Glomerular visceral epithelial cell (primary cell): ENCODE measurements around the gene PRUNE2.

ENCODE experiments used
- DNase-seq: peaks from one replicate; pipeline ENCODE4 v3.0.0-alpha.2; 2016; ENCODE audit errors: extremely low spot score

Gene PRUNE2

DNA sequence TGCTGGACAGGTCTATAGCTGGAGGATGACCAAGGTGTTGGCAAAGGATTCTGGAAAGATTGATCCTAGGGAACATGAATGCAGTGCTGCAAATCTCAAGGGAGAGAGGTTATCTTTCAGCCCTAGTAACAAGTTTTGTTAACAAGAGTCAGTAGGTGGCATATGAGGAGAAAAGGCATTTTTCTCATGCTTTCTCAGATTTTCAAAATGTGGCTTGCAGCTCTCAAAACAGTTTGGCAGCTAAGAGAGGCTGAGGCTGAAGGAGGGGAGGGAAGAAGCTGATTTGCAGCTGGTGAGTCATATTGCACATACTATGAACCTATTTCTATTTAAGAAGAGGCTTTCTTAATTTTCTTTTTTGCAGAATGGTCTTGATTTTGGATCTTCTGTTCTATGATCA, 205.9 kb downstream of the PRUNE2 start:
- DNase-seq: no peak

DNA sequence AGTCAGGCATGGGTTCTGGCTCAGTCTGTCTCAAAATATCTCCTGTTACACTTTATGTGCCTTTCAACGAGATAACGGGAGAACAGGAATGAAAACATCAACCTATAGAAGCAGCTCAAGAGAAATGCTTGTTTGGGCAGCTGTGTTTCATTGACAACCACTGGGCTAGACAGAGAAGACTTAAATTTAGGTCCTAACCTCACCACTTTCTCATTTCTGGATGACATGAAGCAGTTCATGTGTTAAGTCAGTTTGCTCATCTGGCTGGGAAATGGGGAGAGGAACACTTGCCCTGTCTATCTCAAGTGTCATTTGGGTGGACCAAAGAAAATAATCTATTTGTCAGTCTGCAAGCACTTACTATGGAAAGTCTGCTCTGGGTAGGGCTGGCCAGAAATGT, 208.4 kb downstream of the PRUNE2 start:
- DNase-seq: no peak

DNA sequence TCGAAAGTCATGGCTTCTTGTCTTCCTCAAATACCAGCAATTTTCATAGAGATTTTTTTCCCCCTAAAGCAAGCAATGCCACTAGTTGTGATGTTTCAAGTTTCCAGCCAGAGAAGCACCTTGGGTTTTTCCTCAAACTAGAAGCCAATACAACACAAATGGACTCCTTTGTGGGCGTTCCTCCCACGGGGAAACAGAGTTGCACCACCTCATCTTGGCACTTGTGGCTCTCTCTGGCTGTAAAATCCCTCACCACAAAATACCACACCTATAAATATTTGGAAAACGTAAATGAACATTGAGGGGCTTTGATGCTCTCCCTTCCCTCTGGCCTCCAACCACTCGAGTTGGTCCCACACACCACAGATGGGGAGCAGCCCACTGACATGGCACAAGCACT, 208.8 kb downstream of the PRUNE2 start:
- DNase-seq: no peak

DNA sequence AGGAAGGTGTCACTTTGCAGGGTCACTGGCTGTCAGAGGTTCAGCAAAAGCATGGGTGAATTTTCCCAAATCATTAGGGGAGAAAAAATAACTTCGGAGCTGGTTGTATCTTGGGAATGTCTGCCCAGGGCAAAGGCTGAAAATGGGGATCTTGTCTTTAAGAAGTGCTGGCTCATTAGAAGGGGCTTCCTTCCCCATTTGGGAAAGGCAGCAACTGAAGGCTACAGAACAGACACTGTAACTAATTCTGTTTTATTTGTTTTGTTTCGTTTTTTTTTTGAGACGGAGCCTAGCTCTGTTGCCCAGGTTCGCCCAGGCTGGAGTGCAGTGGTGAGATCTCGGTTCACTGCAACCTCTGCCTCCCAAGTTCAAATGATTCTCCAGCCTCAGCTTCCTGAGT, 212.0 kb downstream of the PRUNE2 start:
- DNase-seq: no peak

DNA sequence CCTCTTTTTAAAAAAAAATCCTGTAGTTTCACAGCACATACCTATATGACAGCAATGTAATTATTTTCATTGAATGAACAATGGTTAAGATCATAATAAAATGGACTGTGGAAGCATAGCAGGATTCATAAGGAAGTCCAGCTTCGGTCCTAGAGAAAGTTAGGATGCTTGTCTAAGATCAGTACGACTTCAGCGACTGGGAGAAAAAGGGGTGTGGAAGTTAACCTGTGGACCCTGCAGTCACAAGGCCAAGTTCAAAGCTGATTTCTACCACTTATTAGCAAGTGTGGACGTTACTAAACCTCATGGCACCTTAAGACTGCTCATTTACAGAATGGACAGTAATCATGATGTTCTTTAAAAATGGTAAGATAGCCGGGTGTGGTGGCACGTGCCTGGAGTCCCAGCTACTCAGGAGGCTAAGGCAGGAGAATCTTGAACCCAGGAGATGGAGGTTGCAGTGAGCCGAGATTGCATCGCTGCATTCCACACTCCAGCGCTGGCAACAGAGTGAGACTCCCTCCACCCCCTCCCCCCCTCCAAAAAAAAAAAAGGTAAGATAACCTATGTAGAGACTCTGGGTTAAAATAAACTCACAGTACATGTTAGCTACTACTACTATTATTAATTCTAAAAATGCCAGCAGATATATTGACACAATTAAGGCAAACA, 213.3 kb downstream of the PRUNE2 start:
- DNase-seq: no peak

DNA sequence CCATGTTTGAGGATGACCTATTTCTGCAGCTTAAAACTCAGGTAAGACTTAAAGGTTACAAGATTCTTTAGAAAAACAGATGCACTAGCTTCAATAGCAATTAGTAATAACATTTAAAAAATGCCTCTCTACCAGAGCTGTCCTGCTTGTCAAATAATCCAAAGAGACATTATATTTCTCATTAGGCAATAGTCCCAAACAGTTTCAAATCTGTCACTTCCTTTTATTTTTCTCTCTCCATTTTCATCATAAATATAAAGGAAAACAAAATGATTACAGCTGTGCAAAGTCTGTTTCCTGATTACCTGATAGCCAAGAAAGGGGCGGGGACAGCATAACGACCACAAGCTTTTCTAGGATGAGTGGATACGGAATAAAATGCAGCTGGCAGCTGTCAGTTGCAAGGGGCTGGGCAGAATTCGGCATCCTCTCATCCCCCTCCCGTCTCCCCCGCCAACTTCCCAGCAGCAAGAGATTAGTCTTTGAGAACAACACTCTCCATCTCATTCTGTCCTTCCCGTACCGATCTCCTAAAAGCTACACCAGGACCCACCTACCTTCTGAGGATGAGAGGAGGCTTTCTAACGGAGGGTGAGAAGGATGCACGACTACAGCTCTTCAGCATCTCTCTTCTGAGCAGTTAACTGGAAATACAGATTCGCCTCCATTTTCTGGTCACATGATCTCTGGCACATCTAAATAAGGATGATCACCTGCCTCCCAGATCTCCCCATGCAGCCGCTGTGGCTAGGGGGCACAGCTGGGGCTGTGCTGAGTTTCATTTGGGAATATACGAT, 214.2 kb downstream of the PRUNE2 start:
- DNase-seq: no peak

DNA sequence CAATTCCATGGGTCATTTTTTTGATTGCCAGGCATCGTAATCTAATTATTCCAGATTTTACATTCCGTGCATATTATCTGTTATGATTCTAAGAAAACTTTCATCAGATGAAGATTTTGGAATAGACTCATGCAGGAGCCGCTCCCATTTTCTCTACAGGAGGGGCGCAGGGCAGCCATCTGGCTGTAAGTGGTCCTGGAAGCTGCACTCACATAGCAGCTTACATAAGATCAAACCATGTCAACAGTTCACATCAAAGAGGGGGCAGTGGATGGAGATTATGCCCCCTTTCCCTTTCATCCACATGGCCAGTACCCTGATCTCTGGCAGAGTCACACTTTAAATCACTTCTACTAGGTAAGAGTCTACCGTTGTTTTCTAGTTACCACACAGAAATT, 214.9 kb downstream of the PRUNE2 start:
- no peak for DNase-seq

DNA sequence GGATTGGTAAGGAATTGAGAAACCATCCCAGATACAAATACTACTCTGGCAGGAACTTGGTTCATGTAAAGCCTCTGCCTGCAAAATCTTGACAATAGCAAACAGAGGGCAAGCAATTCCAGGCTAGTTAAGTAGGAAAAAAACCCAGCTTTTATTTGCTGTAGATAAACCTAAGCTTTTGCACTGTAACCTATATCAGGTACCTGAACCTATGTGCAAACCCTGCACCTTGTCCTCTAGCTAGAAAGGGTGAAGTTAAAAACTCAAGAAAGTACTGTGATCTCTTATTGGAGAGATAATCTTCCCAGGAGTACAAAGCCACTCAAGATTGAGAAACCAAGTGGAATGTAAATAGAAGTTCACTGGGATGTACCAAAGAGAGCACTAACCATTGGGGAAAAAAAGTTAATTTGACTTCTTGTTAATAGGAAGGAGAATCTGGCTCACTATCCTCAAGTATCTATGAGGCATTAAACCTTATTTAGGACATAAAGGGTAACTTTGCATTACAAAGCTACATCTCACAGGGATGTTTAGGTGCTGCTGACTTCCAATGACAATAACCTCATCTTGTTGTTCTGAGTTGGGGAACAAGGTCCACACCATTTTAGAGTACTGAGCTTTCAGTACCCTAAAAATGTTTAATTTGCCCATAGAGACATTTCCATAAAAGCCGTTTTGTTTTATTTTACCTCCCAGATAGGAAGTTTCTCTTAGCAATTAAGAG, 215.5 kb downstream of the PRUNE2 start:
- DNase-seq: no peak

DNA sequence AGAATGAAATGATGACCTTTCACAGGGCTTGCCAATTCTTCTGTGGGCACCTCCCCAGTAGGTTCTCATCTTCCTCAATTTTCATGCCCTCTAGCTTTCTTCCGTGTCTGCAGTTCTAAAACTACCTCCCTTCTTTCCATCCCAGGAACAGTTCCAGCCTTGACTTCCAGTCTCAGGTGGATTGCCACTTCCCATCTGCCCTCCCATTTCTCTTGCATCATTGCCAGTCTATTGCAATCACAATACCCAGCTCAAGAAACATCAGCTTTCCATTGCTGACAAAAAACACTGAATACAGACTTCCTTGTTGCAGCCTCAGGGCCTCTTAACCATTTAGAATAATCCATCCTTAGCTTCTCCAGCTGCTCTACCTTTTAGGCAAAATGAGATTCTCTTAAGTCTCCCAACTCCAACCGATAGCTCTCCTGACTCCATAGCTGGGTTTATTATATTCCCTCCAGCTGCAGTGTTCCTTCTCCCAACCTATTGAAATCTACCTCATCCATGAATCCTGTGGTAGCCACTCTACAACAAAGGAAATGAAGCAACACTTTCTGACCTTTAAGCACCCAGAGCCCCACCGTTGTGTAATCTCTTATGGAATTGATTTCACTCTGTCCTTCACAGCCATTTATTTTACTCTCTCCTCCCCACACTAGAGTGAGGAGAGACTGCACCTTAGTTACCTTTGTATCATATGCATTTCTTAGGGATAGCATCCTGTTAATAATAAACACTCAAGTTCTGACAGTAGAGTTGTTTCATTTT, 217.3 kb downstream of the PRUNE2 start:
- DNase-seq: peak; percentile 52

DNA sequence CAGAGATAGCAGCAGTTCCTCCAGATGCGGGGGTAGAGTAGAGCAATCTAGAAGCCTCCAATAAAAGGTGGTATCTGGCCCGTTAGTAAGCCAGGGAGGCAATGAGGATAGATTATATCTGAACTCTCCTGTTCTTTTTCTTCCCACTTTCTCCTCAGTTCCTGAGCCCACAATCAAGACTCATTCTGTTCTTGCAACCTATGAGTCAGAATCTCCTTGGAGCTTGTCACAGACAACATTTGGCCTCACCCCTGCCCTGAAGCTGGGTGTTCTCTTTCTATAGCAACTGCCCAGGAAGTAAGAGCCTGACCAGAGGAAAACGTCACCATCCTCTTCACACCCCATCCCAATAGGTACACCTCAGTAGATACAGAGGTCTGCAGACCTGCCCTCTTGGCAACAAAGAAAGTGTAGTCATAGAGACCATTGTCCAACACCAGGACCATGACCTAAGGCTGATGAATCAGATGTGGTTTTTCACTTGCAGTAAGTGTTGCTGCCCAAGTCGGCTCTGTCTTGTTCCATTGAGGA, 218.0 kb downstream of the PRUNE2 start:
- peak; percentile 95 for DNase-seq

DNA sequence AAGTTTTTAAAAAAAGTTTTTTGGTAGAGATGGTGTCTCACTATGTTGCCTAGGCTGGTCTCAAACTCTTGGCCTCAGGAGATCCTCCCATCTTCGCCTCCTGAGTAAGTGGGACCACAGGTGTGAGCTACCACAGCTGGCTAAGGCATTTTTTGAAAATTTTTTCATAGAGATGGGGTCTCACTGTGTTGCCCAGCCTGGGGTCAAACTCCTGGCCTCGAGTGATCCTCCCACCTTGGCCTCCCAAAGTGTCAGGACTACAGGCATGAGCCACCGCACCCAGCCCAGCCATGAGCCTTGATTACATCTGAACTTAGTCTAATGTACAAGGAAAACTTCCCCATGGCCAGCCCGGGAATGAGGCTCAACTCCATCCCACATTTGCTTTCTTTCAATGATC, 219.2 kb downstream of the PRUNE2 start:
- DNase-seq: no peak

DNA sequence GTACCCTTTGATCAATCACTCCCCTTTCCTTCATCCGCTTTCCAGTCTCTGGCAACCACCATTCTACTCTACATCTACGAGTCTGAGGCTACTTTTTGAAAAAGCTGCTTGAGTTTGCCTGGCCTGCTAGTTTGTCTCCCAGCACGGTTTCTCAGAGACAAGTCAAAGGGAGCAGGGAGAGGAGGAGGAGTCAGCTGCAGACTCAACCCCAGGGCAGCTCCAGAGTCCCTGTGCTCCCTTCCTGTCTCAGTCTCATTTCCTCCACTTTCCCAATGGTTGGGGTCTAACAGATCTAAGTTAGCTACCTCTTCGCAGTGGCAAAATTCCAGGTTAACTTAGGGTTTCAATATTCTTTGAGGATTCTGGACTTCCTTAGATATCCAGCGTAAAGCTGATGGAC, 221.7 kb downstream of the PRUNE2 start:
- DNase-seq: no peak

DNA sequence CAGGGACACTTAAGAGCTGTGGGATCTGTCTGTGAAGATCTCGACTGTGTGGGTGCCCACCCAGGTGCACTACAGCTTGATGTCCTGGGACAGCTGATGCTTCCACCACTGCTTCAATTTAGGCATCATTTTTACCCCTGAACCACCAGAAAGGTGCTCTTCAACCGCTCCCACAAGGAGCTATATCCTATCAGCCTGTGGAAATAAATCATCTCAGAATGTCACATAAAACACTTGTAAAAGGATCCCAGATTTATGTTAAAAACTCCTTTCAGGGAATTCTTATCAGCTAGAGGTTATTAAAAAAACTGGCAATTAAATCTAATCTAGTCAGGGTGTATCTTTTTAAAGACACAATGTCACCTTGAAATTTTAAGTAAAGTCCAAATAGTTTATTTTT, 224.4 kb downstream of the PRUNE2 start:
- no peak for DNase-seq

DNA sequence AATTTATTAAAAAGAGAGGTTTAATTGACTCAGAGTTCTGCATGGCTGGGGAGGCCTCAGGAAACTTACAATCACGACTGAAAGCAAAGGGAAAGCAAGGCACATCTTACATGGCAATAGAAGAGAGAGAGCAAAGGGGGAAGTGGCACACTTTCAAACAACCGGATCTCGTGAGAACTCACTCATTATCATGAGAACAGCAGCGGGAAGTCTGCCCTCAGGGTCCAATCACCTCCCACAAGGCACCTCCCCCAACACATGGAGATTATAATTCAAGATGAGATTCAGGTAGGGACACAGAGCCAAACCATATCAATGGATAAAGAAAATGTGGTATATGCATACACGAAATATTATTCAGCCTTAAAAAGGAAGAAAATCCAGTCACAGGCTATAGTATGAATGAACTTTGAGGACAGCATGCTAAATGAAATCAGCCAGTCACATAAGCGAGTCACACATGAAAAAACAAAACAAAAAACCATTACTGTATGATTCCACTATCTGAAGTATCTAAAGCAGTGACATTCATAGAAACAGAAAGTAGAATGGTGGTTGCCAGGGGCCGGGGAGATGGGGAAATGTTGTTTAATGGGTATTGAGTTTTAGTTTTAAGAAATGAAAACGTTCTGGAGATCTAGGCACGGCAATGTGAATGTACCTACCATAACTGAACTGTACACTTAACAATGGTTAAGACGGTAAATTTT, 225.0 kb downstream of the PRUNE2 start:
- DNase-seq: no peak

DNA sequence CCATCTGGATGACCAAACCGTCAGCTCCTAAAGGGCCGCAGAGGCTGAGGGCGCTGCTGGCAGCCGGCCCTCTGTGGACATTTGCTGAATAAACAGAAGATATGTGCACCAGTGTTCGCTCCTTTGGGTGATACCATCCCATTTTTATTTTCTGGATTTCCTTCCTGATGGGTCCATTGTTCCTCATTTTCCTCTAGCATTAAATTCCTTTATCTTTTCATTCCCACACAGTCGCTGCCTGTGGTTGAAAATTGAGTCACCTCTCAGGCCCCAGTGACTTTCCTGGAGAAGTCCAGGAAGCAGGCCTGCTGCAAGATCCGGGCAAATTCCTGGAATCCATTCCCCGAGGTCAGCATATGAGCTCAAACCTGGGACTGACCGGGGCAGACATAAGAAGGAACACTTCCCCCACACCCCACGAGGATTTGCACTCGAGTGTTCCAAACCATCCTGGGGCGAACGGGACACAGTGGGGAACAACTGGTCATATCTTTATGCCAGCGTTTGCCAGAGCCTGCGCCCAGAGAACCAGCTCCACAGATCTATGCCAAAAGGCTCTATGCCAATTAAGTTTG, 228.3 kb downstream of the PRUNE2 start:
- peak; percentile 85 for DNase-seq

DNA sequence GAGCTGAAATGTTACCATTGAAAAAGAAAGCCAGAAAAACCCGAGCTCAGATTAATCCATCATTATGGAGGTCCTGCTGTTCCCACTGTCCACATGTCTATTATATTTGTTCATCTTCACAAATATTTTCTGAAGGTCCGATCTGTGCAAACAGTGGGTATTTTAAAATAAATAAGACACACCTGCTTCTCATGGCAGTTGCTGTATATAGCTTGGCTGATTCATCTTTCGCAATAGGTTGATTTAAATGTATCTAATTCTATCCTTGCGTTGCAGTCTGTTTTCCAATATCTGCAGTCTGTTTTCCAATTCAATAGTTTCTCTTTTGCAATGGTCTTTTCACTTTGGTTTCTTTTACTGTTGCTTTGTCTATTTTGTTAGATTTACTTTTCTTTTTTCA, 229.1 kb downstream of the PRUNE2 start:
- no peak for DNase-seq

DNA sequence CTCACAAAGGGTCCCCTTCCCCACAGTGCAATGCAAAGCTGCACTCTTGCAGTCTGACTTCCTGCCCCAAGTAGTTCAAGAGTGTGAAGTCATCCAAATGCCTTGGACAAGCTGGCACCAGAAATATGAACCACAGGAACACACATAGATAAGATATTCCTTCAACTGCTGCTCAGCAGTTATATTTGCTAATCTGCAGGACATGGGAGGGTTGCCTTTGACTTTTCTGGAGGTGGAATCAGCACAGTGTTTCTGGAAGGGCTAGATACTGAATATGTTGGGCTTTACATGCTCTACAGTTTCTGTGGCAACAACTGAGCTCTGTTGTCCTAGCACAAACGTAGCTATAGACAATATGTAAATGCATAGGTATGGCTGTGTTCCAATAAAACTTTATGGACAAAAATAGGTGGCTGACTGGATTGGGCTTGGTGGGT, 238.4 kb downstream of the PRUNE2 start:
- peak; percentile 63 for DNase-seq

DNA sequence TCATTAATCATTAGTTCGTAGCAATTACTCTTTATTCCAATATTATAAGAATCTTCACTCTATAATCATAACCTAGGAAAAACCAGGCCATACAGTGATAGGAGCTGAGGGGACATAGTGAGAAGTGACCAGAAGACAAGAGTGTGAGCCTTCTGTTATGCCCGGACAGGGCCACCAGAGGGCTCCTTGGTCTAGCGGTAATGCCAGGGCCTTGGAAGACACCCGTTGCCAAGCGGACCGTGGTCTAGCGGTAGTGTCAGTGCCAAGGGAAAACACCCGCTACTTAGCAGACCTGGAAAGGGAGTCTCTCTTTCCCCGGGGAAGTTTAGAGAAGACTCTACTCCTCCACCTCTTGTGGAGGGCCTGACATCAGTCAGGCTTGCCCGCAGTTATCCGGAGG, 239.9 kb downstream of the PRUNE2 start:
- DNase-seq: peak; percentile 25

DNA sequence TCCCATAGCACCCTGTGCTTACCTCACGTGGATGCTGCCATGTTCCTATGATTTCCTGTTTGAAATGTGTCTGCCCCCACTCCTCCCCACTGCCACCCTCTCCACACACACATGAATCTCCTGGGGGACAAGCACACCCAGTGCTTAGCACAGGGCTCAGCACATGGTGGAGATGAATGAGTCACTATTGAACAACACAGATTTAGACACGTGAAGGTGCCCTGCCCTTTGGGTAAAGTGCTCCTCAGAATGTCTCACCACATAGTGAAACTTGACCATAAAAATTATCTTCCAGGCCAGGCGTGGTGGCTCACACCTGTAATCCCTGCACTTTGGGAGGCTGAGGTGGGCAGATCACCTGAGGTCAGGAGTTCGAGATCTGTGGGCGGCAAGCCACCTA, 240.5 kb downstream of the PRUNE2 start:
- DNase-seq: no peak

DNA sequence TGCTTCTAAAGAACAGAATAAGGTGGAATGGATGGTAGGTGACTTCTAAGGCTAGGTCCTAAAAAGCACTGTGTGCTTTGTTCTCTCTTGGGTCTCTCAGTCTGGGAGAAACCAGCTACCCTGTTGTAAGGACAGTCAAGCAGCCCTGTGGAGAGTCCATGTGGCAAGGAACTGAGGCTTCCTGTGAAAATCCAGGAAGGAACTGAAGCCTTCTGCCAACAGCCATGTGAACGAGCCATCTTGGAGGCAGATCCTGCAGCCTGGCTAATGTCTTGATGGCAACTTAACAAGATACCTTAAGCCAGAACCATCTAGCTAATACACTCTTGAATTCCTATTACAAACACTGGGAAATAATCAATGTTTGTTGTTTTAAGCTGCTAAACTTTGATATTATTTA, 241.8 kb downstream of the PRUNE2 start:
- DNase-seq: no peak
